Left lung (tissue), 10 donors: ENCODE measurements around the gene NDUFS8. TPM values are rescaled to one million over a fixed set of nuclear protein-coding genes. Genes with fewer than 3 reads are reported as not detected.
A peak's percentile ranks its signal among the peaks of the same experiment; 100 is the strongest.

Experiments used
- ATAC-seq: fragments of 200-7000 bp; cut with Tn5 transposase; one replicate; pipeline ENCODE4 v1.9.1; 2020; ENCODE audit warnings: moderate library complexity
- DNase-seq, 4 donors: peaks; one replicate each; pipeline ENCODE4 v3.0.0-alpha.2; 2013 to 2020
- H3K27ac ChIP-seq, 2 donors: fragments of 200-600 bp; sonication (generic) in 1 of 2; one replicate each; pipeline versions ENCODE4 v1.5.0 to v1.8.0; 2020 to 2021
- H3K27me3 ChIP-seq, 2 donors: fragments of 200-600 bp; sonication (generic) in 1 of 2; one replicate each; pipeline versions ENCODE4 v1.5.0 to v1.8.0; 2020 to 2021
- H3K36me3 ChIP-seq, 2 donors: fragments of 200-600 bp; sonication (generic) in 1 of 2; one replicate each; pipeline versions ENCODE4 v1.5.0 to v1.8.0; 2020 to 2021
- H3K4me1 ChIP-seq, 2 donors: fragments of 200-600 bp; one replicate each; pipeline ENCODE4 v1.8.0; 2021
- H3K4me3 ChIP-seq, 2 donors: fragments of 200-600 bp; sonication (generic) in 1 of 2; one replicate each; pipeline versions ENCODE4 v1.5.0 to v1.8.0; 2020 to 2021; ENCODE audit warnings: mild to moderate bottlenecking in 1 of 2
- H3K9me3 ChIP-seq, 2 donors: fragments of 200-600 bp; sonication (generic) in 1 of 2; one replicate each; pipeline versions ENCODE4 v1.5.0 to v1.8.0; 2020 to 2021
- CTCF ChIP-seq, 2 donors: fragments of 200-600 bp; sonication (generic) in 1 of 2; IDR thresholded peaks; one replicate each; pipeline versions ENCODE4 v1.5.0 to v1.8.0; 2021; ENCODE audit warnings: antibody characterized with exemption in 2 of 2
- intact Hi-C, 2 donors: fragments of 100-400 bp; cut with DNase I; formaldehyde crosslinking; loops; one replicate each; pipeline versions ENCODE4 v1.11.2 to v1.14.2; 2022
- polyA plus RNA-seq, 6 donors: library from polyadenylated mRNA; unstranded; fragments of 120-200 nt; gene quantifications; one replicate each; pipeline ENCODE4 v1.2.1, GENCODE V29; 2013; ENCODE audit not compliant: insufficient read length in 6 of 6
- total RNA-seq, 2 donors: library from RNA; stranded (reverse); fragmentation: NEBNext Ultra II Directional; extraction: Animal tissue kit (Norgen Biotek cat#: 25700); gene quantifications; one replicate each; pipeline ENCODE4 v1.2.1, GENCODE V29; 2021
- donor health status: DM: no; HTN: yes; CAD: no.
- donor health status: DM: no; HTN: no; CAD: no.

The NDUFS8 gene
- total and polyA plus RNA-seq, 8 donors, result 44.8 to 151 (median 57.5) TPM

- intact Hi-C loops, result no loop called here
- no peak for TF ChIP-seq CTCF (IDR thresholded peaks at IDR 0.05)
- Histone ChIP-seq H3K36me3 (no peaks in the 10 kb centered on the region), H3K27me3 (no peaks in the 10 kb centered on the region), H3K4me3 (no peak overlapping the region), H3K9me3 (no peaks in the 10 kb centered on the region), H3K27ac (peak overlapping the region in 1 of 2 donors; percentile 96), H3K4me1 (peaks cover 24 to 69% of the 10 kb centered on the region in 2 donors)
- ATAC-seq (no peak), DNase-seq (peak in 2 of 4 donors; percentile 33 to 57)
These were observed 22.7 kb upstream of the NDUFS8 start for GRCh38 chr11:68007498-68008380.

GRCh38 chr11:68008381-68009337 is 21.8 kb upstream of the NDUFS8 start:
- intact Hi-C loops, result no loop called here
- H3K4me1 ChIP-seq, result peaks cover 30 to 71% of the 10 kb centered on the region in 2 donors
- H3K9me3 ChIP-seq, result no peaks in the 10 kb centered on the region
- TF ChIP-seq CTCF (IDR thresholded peaks at IDR 0.05), result no peak
- H3K4me3 ChIP-seq, result peak overlapping the region in 1 of 2 donors; percentile 52
- H3K27me3 ChIP-seq, result no peaks in the 10 kb centered on the region
- H3K27ac ChIP-seq, result peak overlapping the region; percentile 93 to 96
- no peak for ATAC-seq
- peak in 2 of 4 donors; percentile 66 to 85 for DNase-seq
- H3K36me3 ChIP-seq, result no peaks in the 10 kb centered on the region

- peak in 1 of 2 donors; percentile 12 for TF ChIP-seq CTCF (IDR thresholded peaks at IDR 0.05)
- Histone ChIP-seq H3K36me3 (no peaks in the 10 kb centered on the region), H3K9me3 (no peaks in the 10 kb centered on the region), H3K4me3 (peak overlapping the region in 1 of 2 donors; percentile 52), H3K27ac (peak overlapping the region; percentile 93 to 96), H3K4me1 (peaks cover 36 to 73% of the 10 kb centered on the region in 2 donors), H3K27me3 (no peaks in the 10 kb centered on the region)
- DNase-seq (peak in 3 of 4 donors; percentile 33 to 52 (median 45)), ATAC-seq (peak; percentile 3)
- intact Hi-C loops, result no loop called here
These were observed 20.9 kb upstream of the NDUFS8 start for GRCh38 chr11:68009391-68010089.

- Histone ChIP-seq H3K27ac (peak within 1 kb of the TSS; percentile 93 to 96), H3K27me3 (no peaks in the 10 kb centered on the region), H3K9me3 (no peaks in the 10 kb centered on the region), H3K36me3 (peaks cover 0 to 4% of the 10 kb centered on the region in 2 donors), H3K4me1 (peaks cover 43 to 77% of the 10 kb centered on the region in 2 donors), H3K4me3 (peak within 1 kb of the TSS; percentile 34 to 52)
- intact Hi-C loops, result no loop called here
- DNase-seq (peak; percentile 63 to 98 (median 88)), ATAC-seq (peak; percentile 70)
- TF ChIP-seq CTCF (IDR thresholded peaks at IDR 0.05), result no peak
These were observed 20.1 kb upstream of the NDUFS8 start, which contains the start of gene ALDH3B1 for GRCh38 chr11:68010090-68011041. ALDH3B1 (plus strand) TSS chr11:68010327; CDS start chr11:68015298, 4,971 bp downstream.
